Esophagus muscularis mucosa (tissue), 4 donors: ENCODE results near the gene CORIN. TPM values are rescaled to one million over a fixed set of nuclear protein-coding genes. Genes with fewer than 3 reads are reported as not detected.

Experiments used
- DNase-seq: peaks from one replicate; pipeline ENCODE4 v3.0.0-alpha.2; 2017; ENCODE audit errors: extremely low spot score
- H3K27ac ChIP-seq, 4 donors: fragments of 200-600 bp; sonication (generic); replicated peaks in 1 of 4; 1 replicate in 3 of 4; 2 replicates in 1 of 4; pipeline ENCODE4 v1.5.1; 2016 to 2019; ENCODE audit warnings: mild to moderate bottlenecking in 1 of 4
- H3K27me3 ChIP-seq, 4 donors: fragments of 200-600 bp; sonication (generic); one replicate each; pipeline versions ENCODE4 v1.5.1 to v1.6.0; 2016 to 2019
- H3K36me3 ChIP-seq, 4 donors: fragments of 200-600 bp; sonication (generic); one replicate each; pipeline ENCODE4 v1.5.1; 2016 to 2019
- H3K4me1 ChIP-seq, 4 donors: fragments of 200-600 bp; sonication (generic); one replicate each; pipeline ENCODE4 v1.5.1; 2016 to 2019
- H3K4me3 ChIP-seq, 4 donors: fragments of 200-600 bp; sonication (generic); 1 replicate in 2 of 4; 2 replicates in 2 of 4; pipeline ENCODE4 v1.5.1; 2016 to 2019; ENCODE audit warnings: mild to moderate bottlenecking in 4 of 4, moderate library complexity in 1 of 4
- H3K9me3 ChIP-seq, 4 donors: fragments of 200-600 bp; sonication (generic); 1 replicate in 3 of 4; 2 replicates in 1 of 4; pipeline ENCODE4 v1.5.1; 2016 to 2019
- EP300 ChIP-seq: sonication (generic); formaldehyde crosslinking; IDR thresholded peaks from one replicate; pipeline ENCODE4 v1.6.1; 2017; ENCODE audit warnings: antibody characterized with exemption
- POLR2A ChIP-seq: fragments of 450-650 bp; IDR thresholded peaks from one replicate; pipeline ENCODE4 v1.6.1; 2017; ENCODE audit warnings: antibody characterized with exemption, moderate library complexity, mild to moderate bottlenecking, low read depth
- POLR2AphosphoS5 ChIP-seq, 2 donors: sonication (generic); formaldehyde crosslinking; IDR thresholded peaks; one replicate each; pipeline ENCODE4 v1.6.1; 2017; ENCODE audit warnings: antibody characterized with exemption in 2 of 2
- WGBS: methylation state at CpG from one replicate; pipeline ENCODE4 v1.1.5; 2018; 5-methylcytosine and 5-hydroxymethylcytosine counted together
- intact Hi-C: fragments of 100-400 bp; cut with DNase I; formaldehyde crosslinking; loops from one replicate; pipeline ENCODE4 v1.15.1; 2023
- total RNA-seq, 4 donors: library from RNA; depleted of rRNA; stranded (reverse); fragments of >200 nt; gene quantifications; one replicate each; pipeline versions ENCODE4 v1.1.0 to v1.2.1, GENCODE V29; 2016
- TF ChIP-seq, protein P1 (sequence below), 3 experiments: fragments of 200-600 bp in 2 of 3; fragments of 450-650 bp in 1 of 3; sonication (generic) in 2 of 3; IDR thresholded peaks; one replicate each; pipeline ENCODE4 v1.5.1; 2017 to 2019; ENCODE audit warnings: antibody characterized with exemption in 3 of 3, mild to moderate bottlenecking in 2 of 3, moderate library complexity in 1 of 3

The CORIN gene, protein sequence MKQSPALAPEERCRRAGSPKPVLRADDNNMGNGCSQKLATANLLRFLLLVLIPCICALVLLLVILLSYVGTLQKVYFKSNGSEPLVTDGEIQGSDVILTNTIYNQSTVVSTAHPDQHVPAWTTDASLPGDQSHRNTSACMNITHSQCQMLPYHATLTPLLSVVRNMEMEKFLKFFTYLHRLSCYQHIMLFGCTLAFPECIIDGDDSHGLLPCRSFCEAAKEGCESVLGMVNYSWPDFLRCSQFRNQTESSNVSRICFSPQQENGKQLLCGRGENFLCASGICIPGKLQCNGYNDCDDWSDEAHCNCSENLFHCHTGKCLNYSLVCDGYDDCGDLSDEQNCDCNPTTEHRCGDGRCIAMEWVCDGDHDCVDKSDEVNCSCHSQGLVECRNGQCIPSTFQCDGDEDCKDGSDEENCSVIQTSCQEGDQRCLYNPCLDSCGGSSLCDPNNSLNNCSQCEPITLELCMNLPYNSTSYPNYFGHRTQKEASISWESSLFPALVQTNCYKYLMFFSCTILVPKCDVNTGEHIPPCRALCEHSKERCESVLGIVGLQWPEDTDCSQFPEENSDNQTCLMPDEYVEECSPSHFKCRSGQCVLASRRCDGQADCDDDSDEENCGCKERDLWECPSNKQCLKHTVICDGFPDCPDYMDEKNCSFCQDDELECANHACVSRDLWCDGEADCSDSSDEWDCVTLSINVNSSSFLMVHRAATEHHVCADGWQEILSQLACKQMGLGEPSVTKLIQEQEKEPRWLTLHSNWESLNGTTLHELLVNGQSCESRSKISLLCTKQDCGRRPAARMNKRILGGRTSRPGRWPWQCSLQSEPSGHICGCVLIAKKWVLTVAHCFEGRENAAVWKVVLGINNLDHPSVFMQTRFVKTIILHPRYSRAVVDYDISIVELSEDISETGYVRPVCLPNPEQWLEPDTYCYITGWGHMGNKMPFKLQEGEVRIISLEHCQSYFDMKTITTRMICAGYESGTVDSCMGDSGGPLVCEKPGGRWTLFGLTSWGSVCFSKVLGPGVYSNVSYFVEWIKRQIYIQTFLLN
- 1 to 10 TPM; 1.2 to 4.8 (median 2.8) TPM for total RNA-seq

DNA sequence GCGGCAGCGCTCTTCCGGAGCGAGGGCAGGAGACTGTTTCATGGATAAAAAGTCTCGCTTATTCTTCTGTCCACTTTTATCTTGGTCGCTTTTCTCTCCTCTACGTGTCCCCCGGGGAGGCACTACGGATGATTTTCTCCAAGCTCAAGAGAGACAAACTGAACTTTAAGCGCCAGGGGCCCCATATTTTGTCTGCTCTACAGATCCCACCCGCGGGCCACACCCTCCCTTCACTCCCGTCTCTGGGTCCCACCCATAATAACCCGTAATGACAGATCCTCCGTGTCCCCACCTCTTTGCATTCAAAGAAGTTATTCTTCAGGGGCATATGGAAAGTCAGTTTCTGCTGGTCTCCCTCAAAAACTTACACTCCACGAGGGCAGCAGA, at the start of gene CORIN:
TSS of gene CORIN (minus strand) at position 160 of the 387 bp plus-strand sequence. CDS start at position 42, 118 bp downstream.
- Histone ChIP-seq H3K27ac (peak within 1 kb of the TSS in 1 of 4 donors; percentile 8), H3K9me3 (no peaks in the 10 kb centered on the region), H3K27me3 (no peaks in the 10 kb centered on the region), H3K4me1 (peaks cover 13 to 34% (median 30%) of the 10 kb centered on the region in 4 donors), H3K36me3 (no peaks in the 10 kb centered on the region), H3K4me3 (peak within 1 kb of the TSS; percentile 53 to 64 (median 58))
- no peak for DNase-seq
- TF ChIP-seq, protein P1, sequence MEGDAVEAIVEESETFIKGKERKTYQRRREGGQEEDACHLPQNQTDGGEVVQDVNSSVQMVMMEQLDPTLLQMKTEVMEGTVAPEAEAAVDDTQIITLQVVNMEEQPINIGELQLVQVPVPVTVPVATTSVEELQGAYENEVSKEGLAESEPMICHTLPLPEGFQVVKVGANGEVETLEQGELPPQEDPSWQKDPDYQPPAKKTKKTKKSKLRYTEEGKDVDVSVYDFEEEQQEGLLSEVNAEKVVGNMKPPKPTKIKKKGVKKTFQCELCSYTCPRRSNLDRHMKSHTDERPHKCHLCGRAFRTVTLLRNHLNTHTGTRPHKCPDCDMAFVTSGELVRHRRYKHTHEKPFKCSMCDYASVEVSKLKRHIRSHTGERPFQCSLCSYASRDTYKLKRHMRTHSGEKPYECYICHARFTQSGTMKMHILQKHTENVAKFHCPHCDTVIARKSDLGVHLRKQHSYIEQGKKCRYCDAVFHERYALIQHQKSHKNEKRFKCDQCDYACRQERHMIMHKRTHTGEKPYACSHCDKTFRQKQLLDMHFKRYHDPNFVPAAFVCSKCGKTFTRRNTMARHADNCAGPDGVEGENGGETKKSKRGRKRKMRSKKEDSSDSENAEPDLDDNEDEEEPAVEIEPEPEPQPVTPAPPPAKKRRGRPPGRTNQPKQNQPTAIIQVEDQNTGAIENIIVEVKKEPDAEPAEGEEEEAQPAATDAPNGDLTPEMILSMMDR (IDR thresholded peaks at IDR 0.05): no peak
- TF ChIP-seq POLR2A (no peak), POLR2AphosphoS5 (IDR thresholded peaks at IDR 0.05) (no peak), EP300 (no peak)
- 26% methylated on average over 16 of the region's 16 CpGs for WGBS
- intact Hi-C loops: loop anchor here (5.0 kb wide), 1 partner anchor 136 kb away; no protein-coding TSS in a partner anchor

GRCh38 chr4:47882228-47882627, 44.4 kb upstream of the CORIN start:
- Histone ChIP-seq H3K27me3 (no peaks in the 10 kb centered on the region), H3K27ac (no peak overlapping the region), H3K9me3 (no peaks in the 10 kb centered on the region), H3K36me3 (peaks cover 31 to 90% (median 56%) of the 10 kb centered on the region in 4 donors), H3K4me1 (no peaks in the 10 kb centered on the region), H3K4me3 (no peak overlapping the region)
- intact Hi-C loops: no loop called here
- whole genome bisulfite sequencing: 81% methylated on average over 3 of the region's 3 CpGs
- DNase-seq: no peak
- TF ChIP-seq POLR2AphosphoS5 (IDR thresholded peaks at IDR 0.05): no peak
- TF ChIP-seq, protein P1 (IDR thresholded peaks at IDR 0.05): no peak
- no peak for TF ChIP-seq POLR2A
- no peak for TF ChIP-seq EP300

GRCh38 chr4:47879458-47879857, 41.6 kb upstream of the CORIN start:
- intact Hi-C loops: no loop called here
- Histone ChIP-seq H3K4me1 (no peaks in the 10 kb centered on the region), H3K36me3 (peaks cover 43 to 90% (median 62%) of the 10 kb centered on the region in 4 donors), H3K4me3 (no peak overlapping the region), H3K27ac (no peak overlapping the region), H3K9me3 (peaks cover 0 to under 1% (median 0%) of the 10 kb centered on the region in 4 donors), H3K27me3 (no peaks in the 10 kb centered on the region)
- no peak for DNase-seq
- no peak for TF ChIP-seq POLR2A
- TF ChIP-seq POLR2AphosphoS5 (IDR thresholded peaks at IDR 0.05): no peak
- TF ChIP-seq, protein P1 (IDR thresholded peaks at IDR 0.05): no peak
- TF ChIP-seq EP300: no peak

GRCh38 chr4:47876784-47877546, 39.1 kb upstream of the CORIN start:
- Histone ChIP-seq H3K9me3 (peaks cover 0 to 20% (median 5%) of the 10 kb centered on the region in 4 donors), H3K27ac (no peak overlapping the region), H3K27me3 (no peaks in the 10 kb centered on the region), H3K36me3 (peaks cover 46 to 90% (median 62%) of the 10 kb centered on the region in 4 donors), H3K4me3 (no peak overlapping the region), H3K4me1 (no peaks in the 10 kb centered on the region)
- DNase-seq: no peak
- WGBS: 83% methylated on average over 3 of the region's 3 CpGs
- TF ChIP-seq POLR2A: no peak
- TF ChIP-seq POLR2AphosphoS5 (IDR thresholded peaks at IDR 0.05): no peak
- TF ChIP-seq, protein P1 (IDR thresholded peaks at IDR 0.05): no peak
- TF ChIP-seq EP300: no peak
- intact Hi-C loops: no loop called here
